NCI-H226 (cell line): ENCODE results near the gene HBE1.
"Not testable (repeated sequence)": the region's sequence is repeated elsewhere in the genome, so short reads cannot be mapped to it uniquely, and the experiment has no call there.

ENCODE experiments used
- DNase-seq: peaks from one replicate; pipeline ENCODE4 v3.0.0-alpha.2; 2015

Gene HBE1

GRCh38 chr11:5252192-5252918 lies 17.4 kb downstream of the HBE1 start:
- no peak for DNase-seq

- DNase-seq: no peak
Observed at GRCh38 chr11:5251746-5252145, 18.0 kb downstream of the HBE1 start.

GRCh38 chr11:5250543-5251204 lies 19.1 kb downstream of the HBE1 start:
- DNase-seq: no peak

- not testable (repeated sequence) for DNase-seq
Observed at GRCh38 chr11:5249807-5250396, 19.8 kb downstream of the HBE1 start, which contains the start of gene HBG1. Gene HBG1, minus strand, starts transcription at chr11:5249857. Its CDS starts 53 bp downstream, at chr11:5249804.

GRCh38 chr11:5248498-5248897 lies 21.2 kb downstream of the HBE1 start:
- not testable (repeated sequence) for DNase-seq

GRCh38 chr11:5247472-5248192 lies 22.1 kb downstream of the HBE1 start:
- no peak for DNase-seq

- DNase-seq: no peak
Observed at GRCh38 chr11:5246772-5247471, 22.8 kb downstream of the HBE1 start.

GRCh38 chr11:5245155-5245554 lies 24.6 kb downstream of the HBE1 start:
- DNase-seq: no peak

GRCh38 chr11:5243816-5244180 lies 25.9 kb downstream of the HBE1 start:
- DNase-seq: no peak

- DNase-seq: no peak
Observed at GRCh38 chr11:5242933-5243815, 26.6 kb downstream of the HBE1 start.

- no peak for DNase-seq
Observed at GRCh38 chr11:5242208-5242607, 27.5 kb downstream of the HBE1 start.

- DNase-seq: no peak
Observed at GRCh38 chr11:5241458-5241857, 28.3 kb downstream of the HBE1 start.

- DNase-seq: no peak
Observed at GRCh38 chr11:5240458-5240857, 29.3 kb downstream of the HBE1 start.

- no peak for DNase-seq
Observed at GRCh38 chr11:5240056-5240455, 29.7 kb downstream of the HBE1 start.

GRCh38 chr11:5239046-5239445 lies 30.7 kb downstream of the HBE1 start:
- no peak for DNase-seq

GRCh38 chr11:5238486-5238885 lies 31.3 kb downstream of the HBE1 start:
- no peak for DNase-seq

- DNase-seq: no peak
Observed at GRCh38 chr11:5237420-5237819, 32.3 kb downstream of the HBE1 start.

GRCh38 chr11:5235364-5236095 lies 34.2 kb downstream of the HBE1 start:
- DNase-seq: no peak

- no peak for DNase-seq
Observed at GRCh38 chr11:5234381-5234834, 35.3 kb downstream of the HBE1 start, which contains the start of gene HBD. Gene HBD, minus strand, starts transcription at chr11:5234483. Its CDS starts 50 bp downstream, at chr11:5234433.

GRCh38 chr11:5233307-5233706 lies 36.4 kb downstream of the HBE1 start:
- DNase-seq: no peak

GRCh38 chr11:5232821-5233220 lies 36.9 kb downstream of the HBE1 start:
- no peak for DNase-seq
